Neural cell (in vitro differentiated cells): Measurements from ENCODE around the gene DRD2.

ENCODE experiments used
- EZH2 ChIP-seq: fragments of 200-600, 300-800 bp; shearing (Covaris generic), sonication (generic); IDR thresholded peaks from 2 replicates; pipeline ENCODE4 v1.6.1; 2014; ENCODE audit warnings: antibody characterized with exemption, low read length, borderline replicate concordance, mild to moderate bottlenecking; ENCODE audit not compliant: insufficient read depth, poor library complexity, severe bottlenecking
- RAD21 ChIP-seq: fragments of 450-650 bp; conservative IDR thresholded peaks from 2 replicates; pipeline ENCODE4 v1.6.1; 2014; ENCODE audit warnings: antibody characterized with exemption, mild to moderate bottlenecking, moderate library complexity
- TF ChIP-seq, protein P1 (sequence below): fragments of 450-650 bp; IDR thresholded peaks from 2 replicates; pipeline ENCODE4 v1.5.1; 2014; ENCODE audit warnings: antibody characterized with exemption, mild to moderate bottlenecking, moderate library complexity; ENCODE audit not compliant: poor library complexity, severe bottlenecking

DNA sequence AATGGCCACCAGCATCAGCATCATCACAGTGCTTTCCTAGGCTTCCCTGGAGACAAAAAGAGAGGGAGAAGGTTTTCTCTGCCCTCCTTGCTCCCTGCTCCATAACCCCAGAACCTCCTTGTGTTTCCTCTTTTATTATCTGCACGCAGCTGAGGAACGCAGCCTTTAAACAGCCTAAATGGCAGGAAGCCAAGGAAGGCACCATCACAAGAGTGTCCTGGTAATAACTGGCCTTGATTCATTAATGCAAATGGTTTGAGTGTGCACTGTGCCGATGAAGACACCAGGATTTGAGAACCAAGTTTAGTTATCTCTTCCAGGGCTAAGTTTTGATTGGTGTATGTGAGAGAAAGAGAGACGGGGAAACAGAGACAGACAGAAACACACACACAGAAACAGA, 29.4 kb upstream of the DRD2 start:
- TF ChIP-seq RAD21: no peak
- TF ChIP-seq, protein P1, sequence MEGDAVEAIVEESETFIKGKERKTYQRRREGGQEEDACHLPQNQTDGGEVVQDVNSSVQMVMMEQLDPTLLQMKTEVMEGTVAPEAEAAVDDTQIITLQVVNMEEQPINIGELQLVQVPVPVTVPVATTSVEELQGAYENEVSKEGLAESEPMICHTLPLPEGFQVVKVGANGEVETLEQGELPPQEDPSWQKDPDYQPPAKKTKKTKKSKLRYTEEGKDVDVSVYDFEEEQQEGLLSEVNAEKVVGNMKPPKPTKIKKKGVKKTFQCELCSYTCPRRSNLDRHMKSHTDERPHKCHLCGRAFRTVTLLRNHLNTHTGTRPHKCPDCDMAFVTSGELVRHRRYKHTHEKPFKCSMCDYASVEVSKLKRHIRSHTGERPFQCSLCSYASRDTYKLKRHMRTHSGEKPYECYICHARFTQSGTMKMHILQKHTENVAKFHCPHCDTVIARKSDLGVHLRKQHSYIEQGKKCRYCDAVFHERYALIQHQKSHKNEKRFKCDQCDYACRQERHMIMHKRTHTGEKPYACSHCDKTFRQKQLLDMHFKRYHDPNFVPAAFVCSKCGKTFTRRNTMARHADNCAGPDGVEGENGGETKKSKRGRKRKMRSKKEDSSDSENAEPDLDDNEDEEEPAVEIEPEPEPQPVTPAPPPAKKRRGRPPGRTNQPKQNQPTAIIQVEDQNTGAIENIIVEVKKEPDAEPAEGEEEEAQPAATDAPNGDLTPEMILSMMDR: no peak
- TF ChIP-seq EZH2: no peak
